Breast epithelium (tissue), 4 donors: ENCODE results near the gene IARS2. TPM values are rescaled to one million over a fixed set of nuclear protein-coding genes. Genes with fewer than 3 reads are reported as not detected.

Source experiments
- DNase-seq, 2 donors: peaks; one replicate each; pipeline ENCODE4 v3.0.0-alpha.2; 2019; ENCODE audit warnings: low spot score in 2 of 2
- H3K27ac ChIP-seq, 2 donors: fragments of 200-600 bp; sonication (generic) in 1 of 2; one replicate each; pipeline ENCODE4 v1.5.1; 2016 to 2019; ENCODE audit warnings: mild to moderate bottlenecking in 1 of 2
- H3K27me3 ChIP-seq, 2 donors: fragments of 200-600 bp; sonication (generic) in 1 of 2; one replicate each; pipeline versions ENCODE4 v1.5.1 to v1.6.0; 2017 to 2019; ENCODE audit warnings: control low read depth in 1 of 2, mild to moderate bottlenecking in 1 of 2
- H3K36me3 ChIP-seq: fragments of 200-600 bp; one replicate; pipeline ENCODE4 v1.5.1; 2019
- H3K4me1 ChIP-seq, 2 donors: fragments of 200-600 bp; sonication (generic); one replicate each; pipeline ENCODE4 v1.5.1; 2016 to 2019; ENCODE audit warnings: control low read depth in 1 of 2
- H3K4me3 ChIP-seq, 3 donors: fragments of 200-600 bp; sonication (generic); 1 replicate in 2 of 3; 2 replicates in 1 of 3; pipeline ENCODE4 v1.5.1; 2016 to 2019; ENCODE audit warnings: mild to moderate bottlenecking in 3 of 3, moderate library complexity in 2 of 3
- H3K9me3 ChIP-seq, 2 donors: fragments of 200-600 bp; sonication (generic) in 1 of 2; one replicate each; pipeline ENCODE4 v1.5.1; 2016 to 2019; ENCODE audit warnings: control low read depth in 1 of 2
- CTCF ChIP-seq, 3 donors: fragments of 450-650 bp; IDR thresholded peaks; one replicate each; pipeline ENCODE4 v1.5.1; 2016 to 2017; ENCODE audit warnings: antibody characterized with exemption in 3 of 3, mild to moderate bottlenecking in 3 of 3, moderate library complexity in 3 of 3
- POLR2A ChIP-seq: fragments of 450-650 bp; IDR thresholded peaks from one replicate; pipeline ENCODE4 v1.6.1; 2016; ENCODE audit warnings: antibody characterized with exemption, mild to moderate bottlenecking, moderate library complexity
- POLR2AphosphoS5 ChIP-seq, 3 donors: sonication (generic); formaldehyde crosslinking; IDR thresholded peaks; one replicate each; pipeline ENCODE4 v1.6.1; 2017; ENCODE audit warnings: antibody characterized with exemption in 3 of 3
- intact Hi-C: fragments of 100-400 bp; cut with DNase I; formaldehyde crosslinking; loops from one replicate; pipeline ENCODE4 v1.15.1; 2023; ENCODE audit warnings: low total_unique reads
- total RNA-seq, 3 donors: library from RNA; depleted of rRNA; stranded (reverse); fragments of >200 nt; gene quantifications; one replicate each; pipeline ENCODE4 v1.1.0, GENCODE V29; 2016

Gene IARS2
- total RNA-seq, 3 donors from 2014 or later: 57.7 to 84.0 (median 66.2) TPM

DNA sequence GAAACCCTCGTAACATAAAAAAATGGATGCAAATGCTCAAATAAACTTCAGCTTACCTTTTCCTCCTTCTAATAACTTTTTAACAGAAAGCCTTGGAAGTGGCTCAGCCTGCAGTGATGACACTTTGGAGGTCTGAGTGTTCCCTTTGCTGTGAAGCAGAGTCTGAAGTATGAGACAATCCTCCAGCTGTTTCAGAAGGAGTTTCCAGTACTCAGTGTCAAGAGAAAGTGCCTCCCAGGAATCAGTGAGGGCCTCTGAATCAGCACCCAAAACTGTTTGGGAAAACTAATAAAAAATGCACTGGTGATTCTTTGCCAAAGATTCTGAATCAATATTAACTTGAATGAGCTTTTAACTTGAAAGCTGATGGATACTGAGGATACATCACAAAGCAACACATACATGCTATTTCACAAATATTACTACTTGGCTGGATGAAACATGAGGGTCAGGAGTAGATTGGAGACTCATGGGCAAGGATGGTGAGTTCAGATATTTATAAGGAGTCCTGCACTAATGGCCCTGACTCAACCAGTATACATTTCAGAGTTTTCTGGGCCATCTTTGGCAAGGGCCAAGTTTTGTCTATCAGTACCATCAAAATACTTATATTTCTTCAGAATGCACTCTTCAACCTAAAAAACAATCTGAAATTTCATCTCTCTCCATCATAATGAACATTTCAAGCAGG is 77.0 kb downstream of the IARS2 start:
- Histone ChIP-seq H3K36me3 (peaks cover 17% of the 10 kb centered on the region), H3K9me3 (no peaks in the 10 kb centered on the region), H3K4me3 (no peak overlapping the region), H3K27ac (no peak overlapping the region), H3K4me1 (no peaks in the 10 kb centered on the region), H3K27me3 (no peaks in the 10 kb centered on the region)
- intact Hi-C loops: no loop called here
- TF ChIP-seq POLR2AphosphoS5 (IDR thresholded peaks at IDR 0.05) (no peak), POLR2A (no peak), CTCF (IDR thresholded peaks at IDR 0.05) (no peak)
- no peak for DNase-seq

DNA sequence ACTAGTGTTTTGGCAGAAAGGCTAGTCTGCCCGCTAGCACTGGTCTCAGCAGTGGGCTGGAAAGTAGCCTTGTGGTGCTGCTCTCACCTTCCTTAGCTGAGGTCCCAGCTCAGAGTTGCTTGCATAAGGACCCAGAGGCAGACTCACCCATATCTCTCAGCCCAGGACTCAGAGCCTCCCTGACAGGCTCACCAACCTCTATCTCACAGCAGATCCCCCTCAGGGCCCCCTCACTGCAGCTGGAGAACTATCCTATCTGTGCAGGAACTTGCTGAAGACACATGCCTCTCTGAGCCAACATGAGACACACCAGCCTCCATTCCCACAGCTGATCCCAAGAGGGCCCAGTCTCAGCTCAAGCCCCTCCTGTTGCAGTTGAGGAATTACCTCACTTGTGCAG is 82.6 kb downstream of the IARS2 start:
- intact Hi-C loops: no loop called here
- H3K27ac ChIP-seq: no peak overlapping the region
- no peak for DNase-seq
- no peak overlapping the region for H3K4me3 ChIP-seq
- H3K36me3 ChIP-seq: peaks cover 7% of the 10 kb centered on the region
- H3K27me3 ChIP-seq: no peaks in the 10 kb centered on the region
- H3K4me1 ChIP-seq: no peaks in the 10 kb centered on the region
- TF ChIP-seq CTCF (IDR thresholded peaks at IDR 0.05): no peak
- no peak for TF ChIP-seq POLR2A
- TF ChIP-seq POLR2AphosphoS5 (IDR thresholded peaks at IDR 0.05): no peak
- no peaks in the 10 kb centered on the region for H3K9me3 ChIP-seq

DNA sequence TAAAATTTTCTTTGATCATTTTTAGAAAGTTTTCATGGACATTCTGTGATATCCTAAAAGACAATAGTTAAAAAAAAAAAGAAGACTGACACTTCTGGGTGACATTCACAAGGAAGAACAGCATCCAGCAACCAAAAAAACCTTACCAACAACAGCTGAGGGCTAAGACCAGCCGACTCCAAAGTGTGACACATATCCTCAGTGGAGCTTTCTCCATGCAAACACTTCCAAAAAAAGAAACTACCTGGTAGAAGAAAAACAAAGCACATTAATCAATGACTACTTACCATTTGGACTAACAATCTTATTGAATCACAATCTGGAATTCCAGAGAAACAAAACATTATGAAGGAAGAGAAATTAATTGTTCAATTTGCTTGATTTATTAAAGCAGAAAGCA is 88.2 kb downstream of the IARS2 start:
- H3K36me3 ChIP-seq: peaks cover 10% of the 10 kb centered on the region
- TF ChIP-seq CTCF (IDR thresholded peaks at IDR 0.05) (no peak), POLR2AphosphoS5 (IDR thresholded peaks at IDR 0.05) (no peak), POLR2A (no peak)
- no peak for DNase-seq
- H3K4me3 ChIP-seq: no peak overlapping the region
- no peaks in the 10 kb centered on the region for H3K9me3 ChIP-seq
- no peak overlapping the region for H3K27ac ChIP-seq
- H3K27me3 ChIP-seq: no peaks in the 10 kb centered on the region
- H3K4me1 ChIP-seq: no peaks in the 10 kb centered on the region
- intact Hi-C loops: no loop called here

GRCh38 chr1:220182656-220183055 is 88.7 kb downstream of the IARS2 start:
- Histone ChIP-seq H3K9me3 (no peaks in the 10 kb centered on the region), H3K27ac (no peak overlapping the region), H3K27me3 (no peaks in the 10 kb centered on the region), H3K4me3 (no peak overlapping the region), H3K36me3 (peaks cover 10% of the 10 kb centered on the region), H3K4me1 (no peaks in the 10 kb centered on the region)
- no peak for TF ChIP-seq POLR2A
- no peak for DNase-seq
- intact Hi-C loops: no loop called here

DNA sequence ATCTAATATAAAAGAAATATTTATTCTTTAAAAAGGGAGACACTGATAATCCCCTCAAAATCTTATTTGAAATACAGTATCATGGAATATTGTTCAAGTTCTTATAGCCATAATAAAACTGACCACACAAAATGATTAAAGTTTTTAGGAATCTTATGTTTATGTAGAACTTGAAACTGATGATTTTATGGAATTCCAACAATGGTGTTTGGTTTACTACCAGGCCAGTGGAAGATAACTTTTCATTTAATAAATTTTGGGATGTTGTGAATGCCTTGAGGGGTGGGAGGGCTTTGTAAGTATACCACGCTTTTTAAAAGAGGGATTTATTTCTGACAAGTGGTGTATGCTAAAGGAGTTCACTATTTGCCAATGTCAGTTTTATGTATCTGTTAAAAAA is 90.6 kb downstream of the IARS2 start:
- Histone ChIP-seq H3K27me3 (no peaks in the 10 kb centered on the region), H3K27ac (no peak overlapping the region), H3K4me1 (no peaks in the 10 kb centered on the region), H3K4me3 (no peak overlapping the region), H3K9me3 (no peaks in the 10 kb centered on the region), H3K36me3 (peaks cover 16% of the 10 kb centered on the region)
- intact Hi-C loops: no loop called here
- no peak for DNase-seq
- TF ChIP-seq POLR2A (no peak), CTCF (IDR thresholded peaks at IDR 0.05) (no peak), POLR2AphosphoS5 (IDR thresholded peaks at IDR 0.05) (no peak)
